DND-41 (cell line): ENCODE measurements around the gene ZNF672.

ENCODE experiments used
- ATAC-seq: fragments of 200-7000 bp; cut with Tn5 transposase; 3 replicates; pipeline ENCODE4 v1.9.1; 2021; ENCODE audit warnings: low read depth; ENCODE audit not compliant: insufficient read depth
- DNase-seq: peaks from one replicate; pipeline ENCODE4 v3.0.0-alpha.2; 2020
- H2AFZ ChIP-seq: 2 replicates; pipeline ENCODE4 v1.6.0; 2012; ENCODE audit warnings: low read depth, low read length
- H3K27ac ChIP-seq: 2 replicates; pipeline ENCODE4 v1.5.1; 2012; ENCODE audit warnings: low read length, inconsistent platforms
- H3K27me3 ChIP-seq: fragments of 200-600 bp; sonication (generic); 2 replicates; pipeline ENCODE4 v1.6.0; 2012; ENCODE audit warnings: low read length, mild to moderate bottlenecking, inconsistent platforms; ENCODE audit not compliant: insufficient read depth, poor library complexity
- H3K36me3 ChIP-seq: 2 replicates; pipeline ENCODE4 v1.5.1; 2012; ENCODE audit warnings: low read length, inconsistent platforms; ENCODE audit not compliant: insufficient read depth
- H3K4me1 ChIP-seq: 2 replicates; pipeline ENCODE4 v1.5.1; 2012; ENCODE audit warnings: mild to moderate bottlenecking, low read length; ENCODE audit not compliant: insufficient read depth
- H3K4me2 ChIP-seq: 2 replicates; pipeline ENCODE4 v1.6.0; 2012; ENCODE audit warnings: mild to moderate bottlenecking, moderate library complexity, low read length, inconsistent platforms; ENCODE audit not compliant: insufficient read depth
- H3K4me3 ChIP-seq, 2 experiments: fragments of 200-600 bp in 1 of 2; shearing (Covaris generic) in 1 of 2; 2 replicates each; pipeline ENCODE4 v1.5.1; 2012 to 2016; ENCODE audit warnings: inconsistent platforms in 2 of 2, low read length in 2 of 2, mild to moderate bottlenecking in 2 of 2, low read depth in 1 of 2, moderate library complexity in 1 of 2
- H3K79me2 ChIP-seq: 2 replicates; pipeline ENCODE4 v1.6.0; 2012; ENCODE audit warnings: low read length, inconsistent platforms; ENCODE audit not compliant: insufficient read depth
- H3K9ac ChIP-seq: 2 replicates; pipeline ENCODE4 v1.6.0; 2012; ENCODE audit warnings: low read depth, mild to moderate bottlenecking, inconsistent platforms, low read length, moderate library complexity
- H3K9me3 ChIP-seq: 2 replicates; pipeline ENCODE4 v1.5.1; 2012; ENCODE audit warnings: low read length, moderate library complexity, mild to moderate bottlenecking, inconsistent platforms; ENCODE audit not compliant: insufficient read depth, severe bottlenecking
- H4K20me1 ChIP-seq: 2 replicates; pipeline ENCODE4 v1.6.0; 2012; ENCODE audit warnings: low read length; ENCODE audit not compliant: insufficient read depth
- CTCF ChIP-seq: IDR thresholded peaks from 2 replicates; pipeline ENCODE4 v1.5.1; 2012; ENCODE audit warnings: borderline replicate concordance, low read length, moderate library complexity, mild to moderate bottlenecking; ENCODE audit not compliant: poor library complexity, severe bottlenecking; ENCODE audit errors: extremely low read depth
- EZH2 ChIP-seq: IDR thresholded peaks from 3 replicates; pipeline ENCODE4 v1.6.1; 2012; ENCODE audit warnings: borderline replicate concordance, low read depth, mild to moderate bottlenecking, moderate library complexity, low read length, inconsistent platforms; ENCODE audit not compliant: severe bottlenecking

Gene ZNF672

GRCh38 chr1:248808876-248809275, 29.1 kb upstream of the ZNF672 start:
- Histone ChIP-seq H2AFZ (no peak overlapping the region), H3K9me3 (no peaks in the 10 kb centered on the region), H3K79me2 (no peaks in the 10 kb centered on the region), H3K4me1 (no peaks in the 10 kb centered on the region), H3K36me3 (peaks cover 32% of the 10 kb centered on the region), H3K27me3 (no peaks in the 10 kb centered on the region), H4K20me1 (peaks cover 8% of the 10 kb centered on the region; the same call in 1 of the 2 replicates), H3K9ac (no peak overlapping the region), H3K4me3 (no peak overlapping the region), H3K27ac (no peak overlapping the region), H3K4me2 (no peak overlapping the region)
- no peak for DNase-seq
- TF ChIP-seq EZH2 = no peak
- TF ChIP-seq CTCF = no peak
- ATAC-seq = no peak

DNA sequence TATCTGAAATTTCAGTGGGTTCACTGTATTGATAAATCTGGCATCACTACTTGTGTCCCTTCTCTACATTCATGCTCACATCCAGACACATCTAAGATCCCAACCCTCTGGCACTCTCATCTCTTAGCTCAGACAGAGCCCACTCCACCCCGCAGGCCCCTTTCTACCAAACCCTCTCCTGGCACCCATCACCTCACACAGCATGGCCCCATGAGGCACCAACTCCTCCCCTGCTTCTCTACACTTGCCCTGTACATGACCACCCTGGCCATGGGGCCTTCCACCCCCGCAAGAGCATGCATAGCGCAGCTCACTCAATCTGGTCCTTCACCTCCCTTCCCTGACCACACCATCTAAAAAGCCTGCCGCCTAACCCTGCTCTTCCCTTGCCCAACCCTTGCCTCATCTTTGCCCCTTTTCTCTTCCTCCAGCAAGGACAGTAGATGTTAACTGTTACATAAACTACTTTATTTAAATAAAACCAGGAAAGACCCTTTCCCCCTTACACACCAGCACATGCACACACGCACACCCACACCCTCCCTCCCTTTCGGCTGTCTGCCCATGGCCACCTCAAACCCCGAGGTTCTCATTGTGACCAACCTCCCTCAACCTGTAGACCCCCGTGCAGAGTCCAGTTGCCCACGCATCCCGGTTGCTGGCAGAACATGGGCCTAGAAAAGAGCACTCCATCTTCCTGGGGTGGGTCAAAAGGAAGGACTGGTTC, 27.9 kb upstream of the ZNF672 start:
- ATAC-seq (no peak), DNase-seq (no peak)
- TF ChIP-seq CTCF (no peak), EZH2 (no peak)
- Histone ChIP-seq H4K20me1 (peaks cover 8% of the 10 kb centered on the region; the same call in 1 of the 2 replicates), H3K27me3 (no peaks in the 10 kb centered on the region), H3K4me1 (no peaks in the 10 kb centered on the region), H3K36me3 (peaks cover 45% of the 10 kb centered on the region), H3K9me3 (no peaks in the 10 kb centered on the region), H2AFZ (no peak overlapping the region), H3K4me2 (no peak overlapping the region), H3K27ac (no peak overlapping the region), H3K9ac (no peak overlapping the region), H3K79me2 (no peaks in the 10 kb centered on the region), H3K4me3 (no peak overlapping the region)

- H3K4me3 ChIP-seq = no peak overlapping the region
- no peaks in the 10 kb centered on the region for H3K4me1 ChIP-seq
- ATAC-seq = no peak
- no peaks in the 10 kb centered on the region for H3K79me2 ChIP-seq
- TF ChIP-seq CTCF (no peak), EZH2 (no peak)
- H3K4me2 ChIP-seq = no peak overlapping the region
- no peaks in the 10 kb centered on the region for H3K27me3 ChIP-seq
- no peak overlapping the region for H2AFZ ChIP-seq
- DNase-seq = no peak
- peaks cover 52% of the 10 kb centered on the region for H3K36me3 ChIP-seq
- no peaks in the 10 kb centered on the region for H3K9me3 ChIP-seq
- H3K9ac ChIP-seq = no peak overlapping the region
- no peak overlapping the region for H3K27ac ChIP-seq
- peaks cover 10% of the 10 kb centered on the region; the same call in 1 of the 2 replicates for H4K20me1 ChIP-seq
Observed at GRCh38 chr1:248810727-248811513, 27.1 kb upstream of the ZNF672 start.
